ENCODE data around the gene SETD2.
"Not testable (repeated sequence)": the region's sequence is repeated elsewhere in the genome, so short reads cannot be mapped to it uniquely, and the experiment has no call there.

SETD2 gene

GRCh38 chr3:47026432-47026831, 137.5 kb downstream of the SETD2 start:
- DNase-seq, result not testable (repeated sequence)

GRCh38 chr3:47024932-47025331, 139.0 kb downstream of the SETD2 start:
- DNase-seq, result no peak

- DNase-seq, result peak; percentile 99
Measured at GRCh38 chr3:47022641-47023071, 141.3 kb downstream of the SETD2 start.

- DNase-seq, result no peak
Measured at GRCh38 chr3:47020311-47020710, 143.6 kb downstream of the SETD2 start.

GRCh38 chr3:47019201-47019600, 144.7 kb downstream of the SETD2 start:
- DNase-seq, result no peak

- no peak for DNase-seq
Measured at GRCh38 chr3:47018269-47018611, 145.7 kb downstream of the SETD2 start.

GRCh38 chr3:47017504-47018268, 146.2 kb downstream of the SETD2 start:
- DNase-seq, result peak; percentile 10

- DNase-seq, result no peak
Measured at GRCh38 chr3:47016934-47017435, 146.9 kb downstream of the SETD2 start.

GRCh38 chr3:47016086-47016933, 147.6 kb downstream of the SETD2 start:
- DNase-seq, result no peak

- DNase-seq, result no peak
Measured at GRCh38 chr3:47015151-47015550, 148.8 kb downstream of the SETD2 start.

GRCh38 chr3:47014036-47014435, 149.9 kb downstream of the SETD2 start:
- no peak for DNase-seq

GRCh38 chr3:47013231-47013630, 150.7 kb downstream of the SETD2 start:
- DNase-seq, result no peak

GRCh38 chr3:47012342-47013230, 151.3 kb downstream of the SETD2 start:
- peak; percentile 58 for DNase-seq

- no peak for DNase-seq
Measured at GRCh38 chr3:47011371-47011770, 152.5 kb downstream of the SETD2 start.

- DNase-seq, result no peak
Measured at GRCh38 chr3:47010910-47011309, 153.0 kb downstream of the SETD2 start.

- DNase-seq, result no peak
Measured at GRCh38 chr3:47010111-47010712, 153.7 kb downstream of the SETD2 start.

GRCh38 chr3:47009225-47010110, 154.4 kb downstream of the SETD2 start:
- peak; percentile 95 for DNase-seq

- no peak for DNase-seq
Measured at GRCh38 chr3:47008851-47009224, 155.1 kb downstream of the SETD2 start.

GRCh38 chr3:47008234-47008796, 155.6 kb downstream of the SETD2 start:
- no peak for DNase-seq

GRCh38 chr3:47007482-47008233, 156.3 kb downstream of the SETD2 start:
- no peak for DNase-seq

All from NCI-H2029 (cell line).